Osteoblast (primary cell): ENCODE measurements around the gene LZTS2. TPM values are rescaled to one million over a fixed set of nuclear protein-coding genes. Genes with fewer than 3 reads are reported as not detected.

Source experiments
- DNase-seq: peaks from one replicate; pipeline ENCODE4 v3.0.0; 2011; ENCODE audit warnings: low spot score, mixed read lengths; ENCODE audit not compliant: insufficient read length; ENCODE audit errors: missing footprints
- H2AFZ ChIP-seq: 2 replicates; pipeline ENCODE4 v1.6.0; 2011; ENCODE audit warnings: mild to moderate bottlenecking, low read length
- H3K27ac ChIP-seq: 2 replicates; pipeline ENCODE4 v1.5.1; 2011; ENCODE audit warnings: mild to moderate bottlenecking, low read depth, low read length, moderate library complexity
- H3K27me3 ChIP-seq: 2 replicates; pipeline ENCODE4 v1.6.0; 2012; ENCODE audit warnings: mild to moderate bottlenecking, control low read depth, inconsistent platforms, low read length, moderate library complexity; ENCODE audit not compliant: insufficient read depth
- H3K36me3 ChIP-seq: 2 replicates; pipeline ENCODE4 v1.5.1; 2011; ENCODE audit warnings: mild to moderate bottlenecking, low read length, control low read depth, moderate library complexity; ENCODE audit not compliant: insufficient read depth
- H3K4me1 ChIP-seq: 2 replicates; pipeline ENCODE4 v1.5.1; 2011; ENCODE audit warnings: mild to moderate bottlenecking, low read length, control low read depth, moderate library complexity; ENCODE audit not compliant: insufficient read depth
- H3K4me2 ChIP-seq: 2 replicates; pipeline ENCODE4 v1.6.0; 2011; ENCODE audit warnings: mild to moderate bottlenecking, low read length; ENCODE audit not compliant: insufficient read depth
- H3K4me3 ChIP-seq: fragments of 200-600 bp; sonication (generic); 3 replicates; pipeline ENCODE4 v1.5.1; 2012; ENCODE audit warnings: mild to moderate bottlenecking, low read length, inconsistent platforms; ENCODE audit not compliant: insufficient read depth
- H3K79me2 ChIP-seq: 2 replicates; pipeline ENCODE4 v1.6.0; 2012; ENCODE audit warnings: mild to moderate bottlenecking, low read length, control low read depth, inconsistent platforms; ENCODE audit not compliant: insufficient read depth
- H3K9me3 ChIP-seq: 2 replicates; pipeline ENCODE4 v1.5.1; 2011; ENCODE audit warnings: low read depth, low read length, control low read depth
- H4K20me1 ChIP-seq: 2 replicates; pipeline ENCODE4 v1.6.0; 2012; ENCODE audit warnings: mild to moderate bottlenecking, low read length, control low read depth; ENCODE audit not compliant: insufficient read depth
- CTCF ChIP-seq: IDR thresholded peaks from 2 replicates; pipeline ENCODE4 v1.5.1; 2011; ENCODE audit warnings: mild to moderate bottlenecking, low read depth, low read length, moderate library complexity; ENCODE audit errors: extremely low read depth
- total RNA-seq: library from RNA; depleted of rRNA; stranded (reverse); fragments of >200 nt; gene quantifications from 2 replicates; pipeline ENCODE4 v1.2.3, GENCODE V29; 2012

Gene LZTS2
- total RNA-seq, 1 donor, result 127 TPM

GRCh38 chr10:101005869-101006567 lies 6.4 kb downstream of the LZTS2 start:
- Histone ChIP-seq H3K4me1 (peaks cover 24% of the 10 kb centered on the region), H3K36me3 (peaks cover 43% of the 10 kb centered on the region), H3K4me2 (no peak overlapping the region), H2AFZ (no peak overlapping the region), H3K27ac (no peak overlapping the region), H3K79me2 (peaks cover 49% of the 10 kb centered on the region), H3K27me3 (no peaks in the 10 kb centered on the region), H4K20me1 (peaks cover 45% of the 10 kb centered on the region), H3K4me3 (no peak overlapping the region), H3K9me3 (no peaks in the 10 kb centered on the region)
- peak; percentile 13 for DNase-seq
- no peak for TF ChIP-seq CTCF

- peaks cover 43% of the 10 kb centered on the region for H3K36me3 ChIP-seq
- H3K9me3 ChIP-seq, result no peaks in the 10 kb centered on the region
- H3K79me2 ChIP-seq, result peaks cover 43% of the 10 kb centered on the region
- no peak overlapping the region for H3K4me2 ChIP-seq
- peak; percentile 71 for DNase-seq
- peaks cover 18% of the 10 kb centered on the region for H3K4me1 ChIP-seq
- H2AFZ ChIP-seq, result no peak overlapping the region
- no peak for TF ChIP-seq CTCF
- no peak overlapping the region for H3K4me3 ChIP-seq
- H3K27me3 ChIP-seq, result no peaks in the 10 kb centered on the region
- no peak overlapping the region for H3K27ac ChIP-seq
- peaks cover 42% of the 10 kb centered on the region for H4K20me1 ChIP-seq
These were observed 7.0 kb downstream of the LZTS2 start for GRCh38 chr10:101006593-101007098.

GRCh38 chr10:101007099-101007711 lies 7.6 kb downstream of the LZTS2 start:
- Histone ChIP-seq H3K9me3 (no peaks in the 10 kb centered on the region), H3K27me3 (no peaks in the 10 kb centered on the region), H3K79me2 (peaks cover 37% of the 10 kb centered on the region), H3K36me3 (peaks cover 43% of the 10 kb centered on the region), H3K27ac (no peak overlapping the region), H3K4me1 (peaks cover 12% of the 10 kb centered on the region), H4K20me1 (peaks cover 37% of the 10 kb centered on the region), H3K4me2 (no peak overlapping the region), H2AFZ (no peak overlapping the region), H3K4me3 (no peak overlapping the region)
- TF ChIP-seq CTCF, result no peak
- peak; percentile 82 for DNase-seq
